A673 (cell line): ENCODE results near the gene LFNG. TPM values are rescaled to one million over a fixed set of nuclear protein-coding genes. Genes with fewer than 3 reads are reported as not detected.

Experiments
- BruUV-seq: library from RNA; stranded (reverse); fragments of 400-500 nt; replicated peaks from 2 replicates; lab custom pipeline; 2021; lab: Mats Ljungman, UMichigan
- CTCF ChIA-PET: fragments of 300-600 bp; sonication (Branson Sonifier 250); formaldehyde crosslinking; loops from one replicate; lab custom pipeline; 2022; ENCODE audit warnings: antibody characterized with exemption; lab: Charles Lee
- POLR2A ChIA-PET: fragments of 300-600 bp; sonication (Branson Sonifier 250); formaldehyde crosslinking; loops from one replicate; lab custom pipeline; 2022; ENCODE audit warnings: antibody characterized with exemption; ENCODE audit not compliant: low non-redundant PET; lab: Charles Lee
- DNase-seq: peaks from one replicate; pipeline ENCODE4 v3.0.0-alpha.2; 2015; ENCODE audit warnings: low spot score
- H3K27ac ChIP-seq: fragments of 200-600 bp; sonication (generic); 2 replicates; pipeline ENCODE4 v1.5.1; 2016; ENCODE audit warnings: mixed run types, low read depth, mild to moderate bottlenecking, mixed read lengths, antibody characterized with exemption, low read length; ENCODE audit not compliant: poor library complexity, severe bottlenecking
- H3K27me3 ChIP-seq: fragments of 200-600 bp; sonication (generic); replicated peaks from 2 replicates; pipeline ENCODE4 v1.6.1; 2017; ENCODE audit warnings: mixed run types, low read depth, mild to moderate bottlenecking, mixed read lengths, antibody characterized with exemption, low read length; ENCODE audit not compliant: insufficient read depth, poor library complexity
- H3K36me3 ChIP-seq: fragments of 200-600 bp; sonication (generic); 2 replicates; pipeline ENCODE4 v1.6.1; 2016; ENCODE audit warnings: mixed run types, mild to moderate bottlenecking, mixed read lengths, antibody characterized with exemption, low read length; ENCODE audit not compliant: insufficient read depth, poor library complexity, severe bottlenecking
- H3K4me1 ChIP-seq: fragments of 200-600 bp; sonication (generic); 2 replicates; pipeline ENCODE4 v1.6.1; 2017; ENCODE audit warnings: mixed run types, mild to moderate bottlenecking, mixed read lengths, antibody characterized with exemption, low read length; ENCODE audit not compliant: insufficient read depth, poor library complexity, severe bottlenecking
- H3K4me3 ChIP-seq: fragments of 200-600 bp; sonication (generic); 2 replicates; pipeline ENCODE4 v1.5.1; 2016; ENCODE audit warnings: low read depth, mixed run types, mild to moderate bottlenecking, mixed read lengths, low read length; ENCODE audit not compliant: poor library complexity, severe bottlenecking
- H3K9me3 ChIP-seq: fragments of 200-600 bp; sonication (generic); 2 replicates; pipeline ENCODE4 v1.6.1; 2016; ENCODE audit warnings: mixed run types, low read depth, mild to moderate bottlenecking, mixed read lengths, antibody characterized with exemption, low read length; ENCODE audit not compliant: poor library complexity, severe bottlenecking
- EZH2 ChIP-seq: fragments of 200-600 bp; sonication (generic); IDR thresholded peaks from 2 replicates; pipeline ENCODE4 v1.6.1; 2017; ENCODE audit warnings: borderline replicate concordance, low read depth, mild to moderate bottlenecking, mixed read lengths, antibody characterized with exemption, low read length; ENCODE audit not compliant: poor library complexity, severe bottlenecking
- intact Hi-C: fragments of 100-400 bp; cut with micrococcal nuclease; formaldehyde crosslinking; loops from one replicate; pipeline ENCODE4 v1.10.0; 2022; ENCODE audit not compliant: unreplicated experiment
- microRNA-seq: library from miRNA; unstranded; fragments of <30 nt; microRNA quantifications from one replicate; pipeline ENCODE4 v1.2.0, GENCODE V29; 2021
- total RNA-seq: library from RNA; stranded (reverse); gene quantifications from 2 replicates; pipeline ENCODE4 v1.2.3, GENCODE V29; 2021
- TF ChIP-seq, protein P1 (sequence below): fragments of 300-800, 200-600 bp; sonication (generic); conservative IDR thresholded peaks from 2 replicates; pipeline ENCODE4 v1.5.1; 2017; ENCODE audit warnings: low read depth, mild to moderate bottlenecking, antibody characterized with exemption, low read length, moderate library complexity, mixed read lengths

LFNG gene
- total RNA-seq, 1 experiment from 2014 or later, result 11.7 TPM

DNA sequence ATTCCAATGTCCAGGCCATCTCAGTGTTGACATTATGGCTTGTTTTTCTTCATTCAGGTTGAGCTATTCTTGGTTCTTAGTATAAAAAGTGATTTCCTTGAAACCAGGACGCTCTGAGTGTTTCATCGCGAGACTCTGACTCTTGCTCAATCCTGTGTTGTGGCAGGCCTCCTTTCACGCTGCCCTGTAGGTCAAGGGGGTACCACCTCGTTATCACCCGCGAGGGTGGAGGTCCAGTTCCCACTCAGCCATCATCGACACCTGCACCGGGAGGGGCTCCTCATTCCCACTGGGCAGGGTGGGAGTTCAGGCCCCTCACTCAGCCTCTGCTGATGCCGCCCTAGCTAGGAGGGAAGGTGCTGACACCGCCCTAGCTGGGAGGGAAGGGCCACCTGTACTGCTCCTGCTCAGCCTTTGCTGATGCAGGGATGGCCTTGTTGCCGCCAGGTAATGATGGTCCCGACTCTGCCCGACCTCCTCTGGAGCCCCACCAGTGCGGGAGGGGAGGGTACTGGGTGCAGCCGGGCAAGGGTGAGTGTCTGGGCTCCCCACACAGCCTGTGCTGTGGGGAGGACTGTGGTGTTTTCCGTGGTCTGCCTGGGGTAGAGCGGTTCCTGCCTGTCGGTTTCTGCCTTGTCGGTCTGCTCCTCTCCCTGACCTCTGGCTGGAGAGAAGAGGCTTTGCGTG lies 55.6 kb downstream of the LFNG start:
- peaks cover 13% of the 10 kb centered on the region for H3K36me3 ChIP-seq
- TF ChIP-seq, protein P1, sequence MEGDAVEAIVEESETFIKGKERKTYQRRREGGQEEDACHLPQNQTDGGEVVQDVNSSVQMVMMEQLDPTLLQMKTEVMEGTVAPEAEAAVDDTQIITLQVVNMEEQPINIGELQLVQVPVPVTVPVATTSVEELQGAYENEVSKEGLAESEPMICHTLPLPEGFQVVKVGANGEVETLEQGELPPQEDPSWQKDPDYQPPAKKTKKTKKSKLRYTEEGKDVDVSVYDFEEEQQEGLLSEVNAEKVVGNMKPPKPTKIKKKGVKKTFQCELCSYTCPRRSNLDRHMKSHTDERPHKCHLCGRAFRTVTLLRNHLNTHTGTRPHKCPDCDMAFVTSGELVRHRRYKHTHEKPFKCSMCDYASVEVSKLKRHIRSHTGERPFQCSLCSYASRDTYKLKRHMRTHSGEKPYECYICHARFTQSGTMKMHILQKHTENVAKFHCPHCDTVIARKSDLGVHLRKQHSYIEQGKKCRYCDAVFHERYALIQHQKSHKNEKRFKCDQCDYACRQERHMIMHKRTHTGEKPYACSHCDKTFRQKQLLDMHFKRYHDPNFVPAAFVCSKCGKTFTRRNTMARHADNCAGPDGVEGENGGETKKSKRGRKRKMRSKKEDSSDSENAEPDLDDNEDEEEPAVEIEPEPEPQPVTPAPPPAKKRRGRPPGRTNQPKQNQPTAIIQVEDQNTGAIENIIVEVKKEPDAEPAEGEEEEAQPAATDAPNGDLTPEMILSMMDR, result no peak
- H3K27me3 ChIP-seq, result no peaks in the 10 kb centered on the region
- H3K4me3 ChIP-seq, result no peak overlapping the region
- CTCF ChIA-PET, result no interaction called here
- DNase-seq, result no peak
- H3K4me1 ChIP-seq, result no peaks in the 10 kb centered on the region
- no TSS peak for BruUV-seq
- POLR2A ChIA-PET, result no interaction called here
- intact Hi-C loops, result no loop called here
- no peaks in the 10 kb centered on the region for H3K9me3 ChIP-seq
- H3K27ac ChIP-seq, result no peak overlapping the region

DNA sequence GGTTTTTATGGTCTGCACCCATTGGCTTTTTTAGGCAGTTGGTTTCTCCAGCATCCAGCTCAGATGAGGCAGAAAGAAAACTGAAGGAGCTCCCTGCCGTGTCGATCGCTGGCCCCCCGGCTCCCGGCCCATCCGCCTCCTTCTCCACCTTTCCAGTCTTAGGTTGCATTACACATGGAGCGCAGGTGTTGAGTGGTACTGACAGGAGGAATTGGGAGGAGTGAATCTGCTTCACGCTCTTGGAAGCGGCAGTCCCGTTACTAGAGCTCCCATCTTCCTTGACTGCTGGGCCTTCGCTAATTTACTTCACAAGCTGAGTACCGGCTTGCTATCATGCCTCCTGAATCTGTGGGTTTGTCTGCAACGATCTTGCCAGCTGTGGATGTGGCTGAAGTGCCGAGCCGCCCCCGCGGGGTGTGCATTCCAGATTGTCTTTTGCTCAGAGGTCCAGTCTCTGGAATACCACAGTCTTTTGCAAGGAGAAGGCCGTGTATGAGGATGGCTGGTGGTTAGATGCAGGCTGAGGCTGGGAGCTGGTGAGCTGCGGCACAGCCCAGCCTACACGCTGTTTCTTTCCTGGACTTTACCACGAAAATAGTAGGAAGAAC lies 56.3 kb downstream of the LFNG start:
- intact Hi-C loops, result no loop called here
- TF ChIP-seq EZH2, result no peak
- TF ChIP-seq, protein P1, result no peak
- Histone ChIP-seq H3K4me1 (no peaks in the 10 kb centered on the region), H3K27me3 (no peaks in the 10 kb centered on the region), H3K9me3 (no peaks in the 10 kb centered on the region), H3K27ac (no peak overlapping the region), H3K36me3 (peaks cover 13% of the 10 kb centered on the region), H3K4me3 (no peak overlapping the region)
- BruUV-seq, result no TSS peak
- DNase-seq, result no peak
- CTCF ChIA-PET, result no interaction called here
- POLR2A ChIA-PET, result no interaction called here

DNA sequence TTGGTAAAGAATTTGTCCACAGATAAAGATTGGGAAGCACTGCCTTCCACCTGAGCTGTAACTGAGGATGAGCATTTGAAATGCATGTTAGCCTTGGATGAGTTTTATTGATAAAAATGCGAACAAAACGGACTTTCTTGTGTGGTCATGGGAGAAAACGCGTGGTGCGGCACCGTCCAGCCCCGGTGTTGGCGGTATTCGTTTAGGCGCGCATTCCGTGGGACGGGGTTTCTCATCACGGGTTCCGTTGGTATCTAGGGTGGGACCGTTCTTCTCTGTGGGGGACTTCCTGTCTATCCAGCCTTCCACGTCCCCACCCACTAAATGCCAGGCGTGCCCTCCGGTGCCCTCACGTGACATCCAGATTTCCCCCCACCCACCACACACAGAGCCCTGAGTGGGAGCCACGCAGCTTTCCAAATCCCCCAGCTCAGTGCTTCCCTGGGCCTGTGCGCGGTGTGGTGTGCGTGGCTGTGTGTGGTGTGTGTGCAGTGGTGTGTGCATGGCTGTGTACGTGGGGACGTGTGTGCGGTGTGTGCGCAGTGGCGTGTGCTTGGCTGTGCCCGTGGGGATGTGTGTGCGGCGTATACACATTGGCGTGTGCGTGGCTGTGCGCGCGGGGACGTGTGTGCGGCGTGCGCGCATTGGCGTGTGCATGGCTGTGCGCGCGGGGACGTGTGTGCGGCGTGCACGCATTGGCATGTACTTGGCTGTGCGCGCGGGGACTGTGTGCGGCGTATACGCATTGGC lies 57.3 kb downstream of the LFNG start:
- H3K27ac ChIP-seq, result no peak overlapping the region
- TF ChIP-seq, protein P1, result no peak
- no peak for TF ChIP-seq EZH2
- intact Hi-C loops, result no loop called here
- ChIA-PET POLR2A (no interaction called here), CTCF (no interaction called here)
- no peaks in the 10 kb centered on the region for H3K27me3 ChIP-seq
- BruUV-seq, result no TSS peak
- no peaks in the 10 kb centered on the region for H3K4me1 ChIP-seq
- DNase-seq, result no peak
- no peaks in the 10 kb centered on the region for H3K9me3 ChIP-seq
- H3K36me3 ChIP-seq, result peaks cover 7% of the 10 kb centered on the region
- no peak overlapping the region for H3K4me3 ChIP-seq

Small RNAs within 50 kb of the gene (microRNA-seq; reads per million reads assigned to microRNA genes)
- 0.81 reads per million for gene MIR4648

Other genes with a start within 250 kb of the LFNG start
- gene SNX8, start 205.3 kb upstream of the LFNG start, total RNA-seq, result 42.9 and 52.1 TPM in 2 replicates
- gene EIF3B, start 164.9 kb upstream of the LFNG start, total RNA-seq, result 356 and 364 TPM in 2 replicates
- gene CHST12, start 116.2 kb upstream of the LFNG start, total RNA-seq, result 19.7 and 21.8 TPM in 2 replicates
- gene GRIFIN, start 43.4 kb upstream of the LFNG start, total RNA-seq, result not detected in 2 replicates
- gene BRAT1, start 35.8 kb downstream of the LFNG start, total RNA-seq, result 47.9 and 48.8 TPM in 2 replicates
- gene IQCE, start 39.2 kb downstream of the LFNG start, total RNA-seq, result 35.4 and 42.8 TPM in 2 replicates
- 248 and 256 TPM in 2 replicates for gene TTYH3, start 112.2 kb downstream of the LFNG start, total RNA-seq
- not detected in 2 replicates for gene AMZ1, start 168.4 kb downstream of the LFNG start, total RNA-seq